Body of pancreas (tissue), 4 donors: ENCODE results near the gene ZSWIM3. TPM values are rescaled to one million over a fixed set of nuclear protein-coding genes. Genes with fewer than 3 reads are reported as not detected.
"Not testable (repeated sequence)": the region's sequence is repeated elsewhere in the genome, so short reads cannot be mapped to it uniquely, and the experiment has no call there.

Source experiments
- ATAC-seq: fragments of 150-250 bp; one replicate; pipeline ENCODE4 v1.9.1; 2016
- DNase-seq, 4 donors: peaks; one replicate each; pipeline ENCODE4 v3.0.0-alpha.2; 2019
- H3K27ac ChIP-seq, 4 donors: fragments of 200-600 bp; sonication (generic); 1 replicate in 3 of 4; 2 replicates in 1 of 4; pipeline versions ENCODE4 v1.5.1 to v1.6.1; 2016 to 2019; ENCODE audit warnings: mild to moderate bottlenecking in 1 of 4, mixed read lengths in 1 of 4, moderate library complexity in 1 of 4
- H3K27me3 ChIP-seq, 2 donors: fragments of 200-600 bp; sonication (generic); one replicate each; pipeline ENCODE4 v1.6.0; 2016; ENCODE audit warnings: mild to moderate bottlenecking in 1 of 2
- H3K36me3 ChIP-seq, 2 donors: fragments of 200-600 bp; sonication (generic); replicated peaks in 1 of 2; 2 replicates each; pipeline ENCODE4 v1.5.1; 2016; ENCODE audit warnings: low read depth in 2 of 2; ENCODE audit not compliant: insufficient read depth in 1 of 2
- H3K4me1 ChIP-seq: fragments of 200-600 bp; sonication (generic); one replicate; pipeline ENCODE4 v1.6.0; 2016
- H3K4me3 ChIP-seq, 2 donors: fragments of 200-600 bp; sonication (generic); 1 replicate in 1 of 2; 2 replicates in 1 of 2; pipeline ENCODE4 v1.5.1; 2016 to 2019
- H3K9me3 ChIP-seq, 3 donors: fragments of 200-600 bp; sonication (generic); 1 replicate in 2 of 3; 2 replicates in 1 of 3; pipeline ENCODE4 v1.5.1; 2016
- POLR2A ChIP-seq, 3 donors: fragments of 450-650 bp; IDR thresholded peaks; one replicate each; pipeline ENCODE4 v1.6.1; 2016; ENCODE audit warnings: antibody characterized with exemption in 3 of 3, mild to moderate bottlenecking in 2 of 3
- WGBS, 2 donors: methylation state at CpG; one replicate each; pipeline ENCODE4 v1.1.5; 2017; 5-methylcytosine and 5-hydroxymethylcytosine counted together
- intact Hi-C: fragments of 100-400 bp; cut with DNase I; formaldehyde crosslinking; loops from one replicate; pipeline ENCODE4 v1.15.1; 2023
- total RNA-seq, 2 donors: library from RNA; depleted of rRNA; stranded (reverse); fragments of >200 nt; gene quantifications; one replicate each; pipeline ENCODE4 v1.1.0, GENCODE V29; 2016
- TF ChIP-seq, protein P1 (sequence below), 7 experiments: fragments of 450-650 bp in 4 of 7; fragments of 200-600 bp in 3 of 7; sonication (generic) in 3 of 7; IDR thresholded peaks; one replicate each; pipeline ENCODE4 v1.5.1; 2016 to 2019; ENCODE audit warnings: antibody characterized with exemption in 7 of 7

Gene ZSWIM3
- total RNA-seq, 2 donors from 2014 or later, result 1.6 to 2.1 TPM

DNA sequence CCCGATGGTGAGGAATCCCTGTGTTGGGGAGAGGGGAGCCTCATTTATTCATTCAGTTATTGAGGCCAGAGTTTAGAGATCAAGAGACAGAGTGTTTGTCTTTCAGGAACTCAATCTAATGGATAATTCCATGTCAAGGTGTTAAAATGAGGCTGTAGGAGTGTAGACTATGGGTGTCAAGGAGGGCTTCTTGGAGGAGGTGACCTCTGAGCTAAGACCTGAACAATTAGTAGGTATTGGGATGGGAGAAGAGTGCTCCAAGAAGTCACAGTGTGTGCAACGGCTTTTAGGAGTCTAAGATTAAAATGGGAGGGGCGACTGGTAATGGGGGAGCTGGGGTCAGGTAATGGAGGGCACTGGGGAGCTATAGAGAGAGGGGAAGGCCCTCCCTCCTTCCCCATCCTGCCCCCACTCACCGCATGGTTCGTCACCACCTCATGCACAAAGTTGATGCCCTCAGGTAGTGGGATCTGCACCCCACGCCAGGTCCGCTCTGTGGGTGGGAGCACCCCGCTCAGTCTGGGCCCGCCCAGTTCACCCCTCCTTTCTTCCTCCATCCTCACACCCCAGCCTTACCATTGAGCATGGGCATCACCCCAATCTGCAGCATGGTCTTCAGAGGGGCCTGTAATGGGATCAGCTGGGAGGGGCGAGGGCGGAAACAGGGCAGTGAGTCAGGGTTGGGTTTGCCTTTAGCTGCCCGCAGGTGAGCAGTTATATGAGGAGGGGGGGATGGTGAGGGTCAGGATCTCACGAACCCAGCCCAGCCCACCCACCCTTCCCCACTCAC lies 41.8 kb downstream of the ZSWIM3 start:
- H3K36me3 ChIP-seq, result peaks cover 0 to 24% of the 10 kb centered on the region in 2 donors
- no peak for TF ChIP-seq POLR2A (IDR thresholded peaks at IDR 0.05)
- TF ChIP-seq, protein P1, sequence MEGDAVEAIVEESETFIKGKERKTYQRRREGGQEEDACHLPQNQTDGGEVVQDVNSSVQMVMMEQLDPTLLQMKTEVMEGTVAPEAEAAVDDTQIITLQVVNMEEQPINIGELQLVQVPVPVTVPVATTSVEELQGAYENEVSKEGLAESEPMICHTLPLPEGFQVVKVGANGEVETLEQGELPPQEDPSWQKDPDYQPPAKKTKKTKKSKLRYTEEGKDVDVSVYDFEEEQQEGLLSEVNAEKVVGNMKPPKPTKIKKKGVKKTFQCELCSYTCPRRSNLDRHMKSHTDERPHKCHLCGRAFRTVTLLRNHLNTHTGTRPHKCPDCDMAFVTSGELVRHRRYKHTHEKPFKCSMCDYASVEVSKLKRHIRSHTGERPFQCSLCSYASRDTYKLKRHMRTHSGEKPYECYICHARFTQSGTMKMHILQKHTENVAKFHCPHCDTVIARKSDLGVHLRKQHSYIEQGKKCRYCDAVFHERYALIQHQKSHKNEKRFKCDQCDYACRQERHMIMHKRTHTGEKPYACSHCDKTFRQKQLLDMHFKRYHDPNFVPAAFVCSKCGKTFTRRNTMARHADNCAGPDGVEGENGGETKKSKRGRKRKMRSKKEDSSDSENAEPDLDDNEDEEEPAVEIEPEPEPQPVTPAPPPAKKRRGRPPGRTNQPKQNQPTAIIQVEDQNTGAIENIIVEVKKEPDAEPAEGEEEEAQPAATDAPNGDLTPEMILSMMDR (IDR thresholded peaks at IDR 0.05), result no peak
- no peak for ATAC-seq

DNA sequence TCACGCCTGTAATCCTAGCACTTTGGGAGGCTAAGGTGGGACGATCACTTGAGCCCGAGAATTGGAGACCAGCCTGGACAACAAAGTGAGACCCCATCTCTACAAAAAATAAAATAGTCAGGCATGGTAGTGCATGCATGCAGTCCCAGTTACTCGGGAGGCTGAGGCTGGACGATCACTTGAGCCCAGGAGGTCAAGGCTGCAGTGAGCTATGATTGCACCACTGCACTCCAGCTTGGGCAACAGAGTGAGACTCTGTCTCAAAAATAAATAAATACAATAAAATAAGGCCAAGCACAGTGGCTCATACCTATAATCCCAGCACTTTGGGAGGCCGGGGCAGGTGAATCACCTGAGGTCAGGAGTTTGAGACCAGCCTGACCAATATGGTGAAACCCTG lies 43.9 kb downstream of the ZSWIM3 start:
- H3K27ac ChIP-seq, H3K4me3 ChIP-seq, H3K9me3 ChIP-seq, H3K27me3 ChIP-seq, DNase-seq, intact Hi-C loops, H3K4me1 ChIP-seq, ATAC-seq: not testable (repeated sequence)
- WGBS, 2 donors, result 92 to 95% methylated on average over 6 of the region's 6 CpGs
- H3K36me3 ChIP-seq, result peaks cover 0 to 21% of the 10 kb centered on the region in 2 donors

More for the DNA sequence above, 41.8 kb downstream of the ZSWIM3 start:
- WGBS, 2 donors, result 84% methylated on average over 11 to 13 of the region's 13 CpGs
- H3K27ac ChIP-seq, result no peak overlapping the region
- intact Hi-C loops, result loop anchor here (10.0 kb wide), 1 partner anchor 66 kb away; no protein-coding TSS in a partner anchor
- H3K27me3 ChIP-seq, result no peaks in the 10 kb centered on the region
- no peaks in the 10 kb centered on the region for H3K4me1 ChIP-seq
- DNase-seq, result no peak
- no peak overlapping the region for H3K4me3 ChIP-seq
- H3K9me3 ChIP-seq, result no peaks in the 10 kb centered on the region

- H3K4me1 ChIP-seq, result no peaks in the 10 kb centered on the region
- 91 to 100% methylated on average over 9 to 14 of the region's 14 CpGs for WGBS, 2 donors
- DNase-seq, result no peak
- TF ChIP-seq, protein P1 (IDR thresholded peaks at IDR 0.05), result no peak
- TF ChIP-seq POLR2A (IDR thresholded peaks at IDR 0.05), result no peak
- no peaks in the 10 kb centered on the region for H3K9me3 ChIP-seq
- no peak overlapping the region for H3K27ac ChIP-seq
- H3K27me3 ChIP-seq, result no peaks in the 10 kb centered on the region
- no peak overlapping the region for H3K4me3 ChIP-seq
- no peak for ATAC-seq
- H3K36me3 ChIP-seq, result peaks cover 0 to 21% of the 10 kb centered on the region in 2 donors
- intact Hi-C loops, result no loop called here
Measured at GRCh38 chr20:45902199-45902701, 44.8 kb downstream of the ZSWIM3 start.

GRCh38 chr20:45904583-45905504 lies 47.4 kb downstream of the ZSWIM3 start:
- no peaks in the 10 kb centered on the region for H3K4me1 ChIP-seq
- no peaks in the 10 kb centered on the region for H3K27me3 ChIP-seq
- no peak overlapping the region for H3K27ac ChIP-seq
- 79 to 82% methylated on average over 7 to 16 of the region's 16 CpGs for WGBS, 2 donors
- peaks cover 0 to 15% of the 10 kb centered on the region in 2 donors for H3K36me3 ChIP-seq
- intact Hi-C loops, result no loop called here
- H3K9me3 ChIP-seq, result no peaks in the 10 kb centered on the region
- H3K4me3 ChIP-seq, result no peak overlapping the region
- TF ChIP-seq, protein P1 (IDR thresholded peaks at IDR 0.05), result no peak
- no peak for TF ChIP-seq POLR2A (IDR thresholded peaks at IDR 0.05)
- DNase-seq (no peak), ATAC-seq (no peak)
